Stimulated activated CD8-positive, alpha-beta memory T cell treated with anti-CD3 and anti-CD28 coated beads, Interleukin-15, amount 100 ng/mL, for 48 hours (primary cell): ENCODE results near the gene NSUN6.
A peak's percentile ranks its signal among the peaks of the same experiment; 100 is the strongest.
"Not testable (repeated sequence)": the region's sequence is repeated elsewhere in the genome, so short reads cannot be mapped to it uniquely, and the experiment has no call there.

Experiments
- DNase-seq, 2 donors: peaks; one replicate each; pipeline ENCODE4 v3.0.0-alpha.2; 2020; ENCODE audit warnings: low read depth in 2 of 2

The NSUN6 gene

GRCh38 chr10:18659819-18660535, 8.6 kb upstream of the NSUN6 start:
- no peak for DNase-seq

GRCh38 chr10:18659125-18659818, 7.9 kb upstream of the NSUN6 start, which contains the start of gene ARL5B:
Gene ARL5B, plus strand, starts transcription at chr10:18659431. Its CDS starts 207 bp downstream, at chr10:18659638.
- DNase-seq, result peak; percentile 94 to 95

- no peak for DNase-seq
Observed at GRCh38 chr10:18658271-18659124, 7.1 kb upstream of the NSUN6 start.

GRCh38 chr10:18656724-18657123, 5.3 kb upstream of the NSUN6 start:
- no peak for DNase-seq

- DNase-seq, result no peak
Observed at GRCh38 chr10:18653112-18653511, 1.7 kb upstream of the NSUN6 start.

- no peak for DNase-seq
Observed at GRCh38 chr10:18650404-18650997, 886 bp downstream of the NSUN6 start.

GRCh38 chr10:18649364-18649959, 1.9 kb downstream of the NSUN6 start:
- DNase-seq, result no peak

- no peak for DNase-seq
Observed at GRCh38 chr10:18647945-18648344, 3.4 kb downstream of the NSUN6 start.

- no peak for DNase-seq
Observed at GRCh38 chr10:18647151-18647550, 4.2 kb downstream of the NSUN6 start.

- not testable (repeated sequence) for DNase-seq
Observed at GRCh38 chr10:18639719-18640118, 11.7 kb downstream of the NSUN6 start.

- not testable (repeated sequence) for DNase-seq
Observed at GRCh38 chr10:18637400-18637799, 14.0 kb downstream of the NSUN6 start.

GRCh38 chr10:18635995-18636394, 15.4 kb downstream of the NSUN6 start:
- no peak for DNase-seq

- not testable (repeated sequence) for DNase-seq
Observed at GRCh38 chr10:18632500-18632899, 18.9 kb downstream of the NSUN6 start.

- DNase-seq, result peak; percentile 50 to 62
Observed at GRCh38 chr10:18627452-18628018, 23.9 kb downstream of the NSUN6 start.

- no peak for DNase-seq
Observed at GRCh38 chr10:18625886-18626285, 25.5 kb downstream of the NSUN6 start.

GRCh38 chr10:18623671-18624070, 27.7 kb downstream of the NSUN6 start:
- not testable (repeated sequence) for DNase-seq

GRCh38 chr10:18620856-18621255, 30.5 kb downstream of the NSUN6 start:
- no peak for DNase-seq

GRCh38 chr10:18619016-18619415, 32.4 kb downstream of the NSUN6 start:
- no peak for DNase-seq

- DNase-seq, result no peak
Observed at GRCh38 chr10:18616337-18616736, 35.0 kb downstream of the NSUN6 start.

GRCh38 chr10:18615618-18616017, 35.8 kb downstream of the NSUN6 start:
- no peak for DNase-seq

- DNase-seq, result no peak
Observed at GRCh38 chr10:18611168-18611567, 40.2 kb downstream of the NSUN6 start.
